H1 (cell line): ENCODE measurements around the gene PTPRR. TPM values are rescaled to one million over a fixed set of nuclear protein-coding genes. Genes with fewer than 3 reads are reported as not detected.

Experiments used
- CTCF ChIA-PET: fragments of 300-600 bp; sonication (Branson Sonifier 250); formaldehyde crosslinking; loops from one replicate; lab custom pipeline; 2021; ENCODE audit not compliant: partially characterized antibody; lab: Charles Lee
- POLR2A ChIA-PET: fragments of 300-600 bp; sonication (Branson Sonifier 250); formaldehyde crosslinking; loops from one replicate; lab custom pipeline; 2021; ENCODE audit warnings: inconsistent platforms; ENCODE audit not compliant: partially characterized antibody; lab: Charles Lee
- DNase-seq, 2 experiments: peaks; one replicate each; pipeline versions ENCODE4 v3.0.0 to v3.0.0-alpha.2; 2010 to 2022; ENCODE audit warnings: low spot score in 2 of 2, low read depth in 1 of 2, mixed read lengths in 1 of 2
- FAIRE-seq: peaks from 2 replicates; lab custom pipeline; 2011; peaks lifted over from hg19 to GRCh38; lab: Jason Lieb, UNC
- H2AFZ ChIP-seq: 2 replicates; pipeline ENCODE4 v1.8.1; 2012; ENCODE audit warnings: low read length, inconsistent platforms
- H2AK5ac ChIP-seq: 2 replicates; pipeline ENCODE4 v1.6.1; 2013; ENCODE audit warnings: low read depth, low read length
- H2BK120ac ChIP-seq: replicated peaks from 2 replicates; pipeline ENCODE3; 2013; ENCODE audit warnings: low read depth, low read length, inconsistent platforms
- H2BK12ac ChIP-seq: 2 replicates; pipeline ENCODE4 v1.6.1; 2013; ENCODE audit warnings: low read depth, low read length
- H2BK15ac ChIP-seq: 2 replicates; pipeline ENCODE4 v1.6.1; 2013; ENCODE audit warnings: low read length
- H2BK20ac ChIP-seq: 2 replicates; pipeline ENCODE4 v1.6.1; 2013; ENCODE audit warnings: low read length
- H2BK5ac ChIP-seq: 2 replicates; pipeline ENCODE4 v1.6.1; 2013; ENCODE audit warnings: low read depth, low read length
- H3K14ac ChIP-seq: 2 replicates; pipeline ENCODE4 v1.6.1; 2013; ENCODE audit warnings: inconsistent platforms; ENCODE audit not compliant: insufficient read length
- H3K18ac ChIP-seq: 2 replicates; pipeline ENCODE4 v1.6.1; 2013; ENCODE audit warnings: low read length; ENCODE audit errors: extremely low read depth
- H3K23ac ChIP-seq: 2 replicates; pipeline ENCODE4 v1.6.1; 2013; ENCODE audit warnings: inconsistent platforms; ENCODE audit not compliant: insufficient read length
- H3K23me2 ChIP-seq: 2 replicates; pipeline ENCODE4 v1.6.1; 2013; ENCODE audit warnings: low read depth, low read length
- H3K27ac ChIP-seq: 2 replicates; pipeline ENCODE4 v1.6.1; 2011; ENCODE audit warnings: low read depth, low read length, inconsistent platforms
- H3K27me3 ChIP-seq, 4 experiments: replicated peaks in 1 of 4; 1 replicate in 1 of 4; 2 replicates in 3 of 4; pipeline versions ENCODE4 v1.6.1 to v1.8.1; 2011 to 2013; ENCODE audit warnings: low read length in 3 of 4, mild to moderate bottlenecking in 3 of 4, inconsistent platforms in 2 of 4, mixed read lengths in 2 of 4, moderate library complexity in 1 of 4; ENCODE audit not compliant: control insufficient read depth in 3 of 4, insufficient read depth in 3 of 4; ENCODE audit errors: extremely low read depth in 1 of 4
- H3K36me3 ChIP-seq, 4 experiments: 2 replicates each; pipeline versions ENCODE4 v1.6.1 to v1.8.1; 2011 to 2013; ENCODE audit warnings: mild to moderate bottlenecking in 4 of 4, low read length in 3 of 4, moderate library complexity in 2 of 4, control low read depth in 1 of 4, inconsistent platforms in 1 of 4; ENCODE audit not compliant: insufficient read depth in 4 of 4, control insufficient read depth in 2 of 4
- H3K4ac ChIP-seq: replicated peaks from 2 replicates; pipeline ENCODE3; 2013; ENCODE audit warnings: low read length, low read depth, mixed read lengths, inconsistent platforms; ENCODE audit not compliant: insufficient read length
- H3K4me1 ChIP-seq, 4 experiments: replicated peaks in 1 of 4; 1 replicate in 1 of 4; 2 replicates in 3 of 4; pipeline versions ENCODE4 v1.6.1 to v1.8.1; 2011 to 2013; ENCODE audit warnings: low read length in 3 of 4, inconsistent platforms in 2 of 4, mixed read lengths in 1 of 4; ENCODE audit not compliant: insufficient read depth in 4 of 4, control insufficient read depth in 3 of 4
- H3K4me2 ChIP-seq, 2 experiments: 2 replicates each; pipeline versions ENCODE4 v1.6.1 to v1.8.1; 2011 to 2013; ENCODE audit warnings: low read depth in 2 of 2, low read length in 2 of 2, control low read depth in 1 of 2, inconsistent platforms in 1 of 2, mild to moderate bottlenecking in 1 of 2; ENCODE audit not compliant: insufficient read depth in 1 of 2
- H3K4me3 ChIP-seq, 4 experiments: fragments of 200-600, 300-600 bp in 1 of 4; sonication (generic), shearing (Covaris generic), sonication (Bioruptor Twin) in 1 of 4; 2 replicates each; pipeline versions ENCODE4 v1.5.1 to v1.8.1; 2011 to 2016; ENCODE audit warnings: low read length in 4 of 4, low read depth in 3 of 4, control low read depth in 2 of 4, inconsistent platforms in 2 of 4, mild to moderate bottlenecking in 2 of 4, mixed read lengths in 1 of 4, moderate library complexity in 1 of 4; ENCODE audit not compliant: insufficient read depth in 2 of 4; ENCODE audit errors: extremely low read depth in 1 of 4
- H3K56ac ChIP-seq: replicated peaks from 2 replicates; pipeline ENCODE3; 2013; ENCODE audit warnings: low read depth, mild to moderate bottlenecking, mixed read lengths, low read length, inconsistent platforms; ENCODE audit not compliant: insufficient read length
- H3K79me1 ChIP-seq: 2 replicates; pipeline ENCODE4 v1.6.1; 2013; ENCODE audit warnings: low read depth, low read length, control low read depth
- H3K79me2 ChIP-seq, 2 experiments: 2 replicates each; pipeline versions ENCODE4 v1.6.1 to v1.8.1; 2012 to 2013; ENCODE audit warnings: low read length in 2 of 2, mild to moderate bottlenecking in 2 of 2, inconsistent platforms in 1 of 2; ENCODE audit not compliant: insufficient read depth in 2 of 2, control insufficient read depth in 1 of 2
- H3K9ac ChIP-seq, 4 experiments: replicated peaks in 1 of 4; 1 replicate in 1 of 4; 2 replicates in 3 of 4; pipeline versions ENCODE4 v1.6.1 to v1.8.1; 2011 to 2013; ENCODE audit warnings: low read depth in 3 of 4, low read length in 3 of 4, control low read depth in 2 of 4, mild to moderate bottlenecking in 2 of 4, moderate library complexity in 2 of 4, inconsistent platforms in 1 of 4; ENCODE audit errors: extremely low read depth in 1 of 4
- H3K9me3 ChIP-seq, 2 experiments: 2 replicates each; pipeline versions ENCODE4 v1.6.1 to v1.8.1; 2012 to 2013; ENCODE audit warnings: mild to moderate bottlenecking in 2 of 2, moderate library complexity in 2 of 2, control low read depth in 1 of 2, inconsistent platforms in 1 of 2, low read depth in 1 of 2, low read length in 1 of 2, mixed read lengths in 1 of 2; ENCODE audit not compliant: insufficient read depth in 2 of 2
- H4K20me1 ChIP-seq, 2 experiments: replicated peaks in 1 of 2; 2 replicates each; pipeline versions ENCODE3 to v1.8.1; 2011 to 2013; ENCODE audit warnings: inconsistent platforms in 2 of 2, low read length in 2 of 2, mild to moderate bottlenecking in 1 of 2; ENCODE audit not compliant: insufficient read depth in 2 of 2, control insufficient read depth in 1 of 2
- H4K5ac ChIP-seq: 2 replicates; pipeline ENCODE4 v1.6.1; 2013; ENCODE audit warnings: low read length, low read depth, mixed read lengths, inconsistent platforms; ENCODE audit not compliant: insufficient read length
- H4K8ac ChIP-seq: 2 replicates; pipeline ENCODE4 v1.8.0; 2013; ENCODE audit warnings: mild to moderate bottlenecking, moderate library complexity, low read length, inconsistent platforms; ENCODE audit not compliant: insufficient read depth; ENCODE audit errors: extremely low read depth
- H4K91ac ChIP-seq: replicated peaks from 2 replicates; pipeline ENCODE3; 2013; ENCODE audit warnings: low read length, mixed read lengths, inconsistent platforms; ENCODE audit not compliant: insufficient read length
- ZNF274 ChIP-seq: IDR thresholded peaks from 2 replicates; pipeline ENCODE4 v1.7.0; 2012; ENCODE audit warnings: low read length, borderline replicate concordance; ENCODE audit errors: extremely low read depth
- WGBS, 2 experiments: shearing (Covaris generic) in 1 of 2; methylation state at CpG; one replicate each; pipeline versions ENCODE4 v1.1.6 to v1.1.7; 2013 to 2015; ENCODE audit warnings: low lambda C conversion rate in 2 of 2, mixed read lengths in 2 of 2, inconsistent platforms in 1 of 2, low coverage in 1 of 2, missing lambda C conversion rate in 1 of 2; ENCODE audit not compliant: insufficient replicate concordance in 2 of 2, insufficient coverage in 1 of 2, insufficient read length in 1 of 2; ENCODE audit errors: extremely low coverage in 1 of 2, missing lambda C conversion rate in 1 of 2; 5-methylcytosine and 5-hydroxymethylcytosine counted together
- polyA plus RNA-seq, 7 experiments: library from polyadenylated mRNA; depleted of rRNA in 3 of 7; stranded (reverse) in 5 of 7; unstranded in 2 of 7; fragments of >200 nt in 5 of 7; fragments of 200-250 nt in 2 of 7; gene quantifications; 1 replicate in 5 of 7; 2 replicates in 1 of 7; 4 replicates in 1 of 7; pipeline versions ENCODE4 v1.2.1 to v1.2.3, GENCODE V29; 2011 to 2013; ENCODE audit warnings: missing spikeins in 2 of 7, mixed read lengths in 2 of 7
- total RNA-seq: library from RNA; stranded (reverse); fragmentation: NEBNext Ultra II Directional; extraction: Animal tissue kit (Norgen Biotek cat#: 25700); gene quantifications from 2 replicates; pipeline ENCODE4 v1.2.1, GENCODE V29; 2021

The PTPRR gene
- total and polyA plus RNA-seq, 2 of the 8 experiments (the other 6 are each of a cell fraction or from before 2014, with no cell fraction given): 0.07 to 0.35 TPM

- peaks cover 0 to 15% (median 3%) of the 10 kb centered on the region in 4 experiments; a peak in 3 of 7 replicates for H3K4me1 ChIP-seq
- no peaks in the 10 kb centered on the region for H4K20me1 ChIP-seq
- H3K14ac ChIP-seq: no peak overlapping the region
- TF ChIP-seq ZNF274: no peak
- no peaks in the 10 kb centered on the region for H3K79me2 ChIP-seq
- H2AFZ ChIP-seq: no peak overlapping the region
- H3K4me3 ChIP-seq: no peak overlapping the region
- no peak overlapping the region for H2BK15ac ChIP-seq
- H2BK20ac ChIP-seq: no peak overlapping the region
- no peak overlapping the region for H3K4ac ChIP-seq
- H4K5ac ChIP-seq: no peak overlapping the region
- no peaks in the 10 kb centered on the region for H3K27me3 ChIP-seq
- no peak overlapping the region for H4K91ac ChIP-seq
- no peak overlapping the region for H3K23ac ChIP-seq
- no peak overlapping the region for H2AK5ac ChIP-seq
- no peaks in the 10 kb centered on the region for H3K9me3 ChIP-seq
- ChIA-PET CTCF (interaction anchor here (0.9 to 1.2 kb wide), 2 partner anchors 10 to 28 kb away, joined by 4 to 5 read pairs; no protein-coding TSS in a partner anchor), POLR2A (interaction anchor here (1.5 kb wide), 1 partner anchor 9 kb away, joined by 4 read pairs; no protein-coding TSS in a partner anchor)
- no peak overlapping the region for H2BK12ac ChIP-seq
- H3K18ac ChIP-seq: no peak overlapping the region
- WGBS, 2 experiments: 93% methylated on average over 3 of the region's 3 CpGs; no CpG with 5 or more reads in 1 of the 2 experiments
- FAIRE-seq: no peak
- no peak overlapping the region for H4K8ac ChIP-seq
- H3K27ac ChIP-seq: no peak overlapping the region
- H2BK120ac ChIP-seq: no peak overlapping the region
- no peak overlapping the region for H3K4me2 ChIP-seq
- H3K9ac ChIP-seq: no peak overlapping the region
- H3K79me1 ChIP-seq: no peaks in the 10 kb centered on the region
- no peaks in the 10 kb centered on the region for H3K36me3 ChIP-seq
- no peak overlapping the region for H3K56ac ChIP-seq
- DNase-seq: no peak
- H3K23me2 ChIP-seq: no peaks in the 10 kb centered on the region
- H2BK5ac ChIP-seq: no peak overlapping the region
Observed at GRCh38 chr12:70812136-70812535, 108.4 kb downstream of the PTPRR start.
